CD4-positive, alpha-beta T cell treated with Interleukin-15 for 4 hours (primary cell): ENCODE data around the gene SCAMP2.

ENCODE experiments used
- DNase-seq: peaks from one replicate; pipeline ENCODE4 v3.0.0-alpha.2; 2020; ENCODE audit warnings: low spot score

SCAMP2 gene

DNA sequence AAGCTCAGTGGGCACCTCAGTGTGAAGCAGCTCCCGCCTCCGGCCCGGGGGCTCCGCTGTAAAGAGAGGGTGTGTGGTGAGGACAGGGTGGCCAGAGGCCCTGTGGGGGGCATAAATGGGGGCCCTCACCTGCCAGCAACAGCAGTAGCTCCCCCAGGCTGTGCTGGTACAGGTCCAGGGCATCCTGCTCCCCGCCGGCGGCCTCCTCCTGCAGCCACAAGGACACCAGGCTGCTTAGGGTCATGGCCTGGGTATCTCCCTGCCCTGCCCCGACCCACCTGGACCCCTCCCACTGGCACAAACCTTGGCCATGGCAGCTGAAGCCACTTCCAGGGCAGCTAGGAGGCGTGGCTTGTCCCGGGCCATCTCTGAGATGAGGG lies 35.0 kb downstream of the SCAMP2 start:
- DNase-seq: no peak

GRCh38 chr15:74837482-74838136 lies 35.6 kb downstream of the SCAMP2 start:
- DNase-seq: no peak

DNA sequence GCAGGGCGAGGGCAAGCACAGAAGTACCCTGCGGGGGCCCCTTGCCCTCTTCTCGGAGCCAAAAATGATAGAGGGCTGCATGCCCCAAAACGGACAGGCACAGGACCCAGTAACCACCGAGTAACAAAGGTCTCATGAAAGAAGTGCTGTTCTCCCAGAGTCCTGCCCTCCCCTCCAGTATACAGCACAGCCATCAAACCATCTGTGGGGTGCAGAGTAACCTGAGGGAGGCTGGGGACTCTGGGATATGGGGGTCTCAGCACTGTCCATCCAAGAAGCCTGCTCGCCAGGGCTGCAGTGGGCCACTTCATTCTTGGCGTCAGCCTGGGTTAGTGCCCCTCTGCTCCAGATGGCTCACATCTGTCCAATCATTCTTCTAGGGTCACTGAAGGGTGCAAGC lies 36.3 kb downstream of the SCAMP2 start:
- no peak for DNase-seq

DNA sequence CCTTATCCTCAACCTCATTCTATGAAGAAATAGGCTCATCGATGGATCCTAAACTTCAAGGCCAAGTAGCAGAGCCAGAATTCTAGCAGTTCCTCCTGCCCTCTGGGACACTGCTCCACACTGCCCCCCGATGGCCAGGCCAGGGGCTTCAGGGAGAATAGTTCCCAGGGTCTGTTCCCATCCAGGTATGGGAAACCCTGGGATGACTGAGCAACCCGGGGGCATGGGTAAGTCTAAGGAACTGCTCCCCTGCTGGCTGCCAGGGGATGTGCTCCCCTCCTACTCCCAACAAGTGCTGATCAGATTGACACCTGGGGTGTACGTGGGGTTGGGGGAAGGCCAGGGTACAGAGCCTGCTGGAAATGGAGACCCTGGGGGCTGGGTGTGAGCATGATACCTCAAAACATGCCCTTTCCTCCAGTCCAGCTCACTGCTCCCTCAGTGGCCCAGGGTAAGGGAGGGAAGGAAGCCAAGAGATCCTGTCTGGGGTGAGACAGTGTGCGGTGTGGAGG lies 37.8 kb downstream of the SCAMP2 start:
- peak; percentile 47 for DNase-seq

DNA sequence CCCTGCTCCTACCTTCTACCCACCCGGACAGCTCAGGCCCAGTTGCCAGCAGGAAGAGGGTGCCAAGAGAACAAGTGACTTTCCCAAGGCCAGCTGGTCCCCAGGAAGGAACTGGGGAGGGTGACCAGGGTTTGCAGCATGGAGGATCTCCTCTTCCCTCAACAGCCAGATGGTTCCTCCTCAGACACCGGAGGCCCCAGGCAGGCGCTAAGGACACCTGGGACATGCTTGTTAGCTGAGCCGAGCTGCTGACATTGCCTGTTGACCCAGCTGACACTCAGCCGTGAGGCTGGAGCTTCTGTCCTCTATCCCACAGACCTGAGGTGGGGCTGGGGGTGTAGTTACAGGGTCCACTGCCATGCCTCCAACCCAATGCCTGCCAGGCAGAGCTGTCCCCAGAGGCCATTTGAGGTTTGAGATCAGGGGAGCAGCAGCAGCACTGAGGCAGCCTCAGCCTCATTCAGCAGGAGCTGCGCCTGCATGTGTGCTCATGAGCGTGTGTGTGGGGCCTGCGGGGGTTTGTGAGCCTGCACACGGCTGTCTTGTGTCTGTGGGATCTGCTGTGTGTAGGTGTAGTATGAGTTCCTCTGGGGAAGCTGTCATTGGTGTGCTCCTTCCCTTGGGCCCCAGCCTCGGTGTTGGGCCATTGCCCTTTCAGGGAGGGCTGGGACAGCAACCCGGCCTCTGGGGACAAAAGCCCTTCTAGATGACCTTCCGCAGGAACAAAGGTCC lies 39.6 kb downstream of the SCAMP2 start:
- no peak for DNase-seq

- DNase-seq: no peak
Measured at GRCh38 chr15:74832826-74833225, 40.3 kb downstream of the SCAMP2 start.

- DNase-seq: no peak
Measured at GRCh38 chr15:74831813-74832495, 41.2 kb downstream of the SCAMP2 start.

DNA sequence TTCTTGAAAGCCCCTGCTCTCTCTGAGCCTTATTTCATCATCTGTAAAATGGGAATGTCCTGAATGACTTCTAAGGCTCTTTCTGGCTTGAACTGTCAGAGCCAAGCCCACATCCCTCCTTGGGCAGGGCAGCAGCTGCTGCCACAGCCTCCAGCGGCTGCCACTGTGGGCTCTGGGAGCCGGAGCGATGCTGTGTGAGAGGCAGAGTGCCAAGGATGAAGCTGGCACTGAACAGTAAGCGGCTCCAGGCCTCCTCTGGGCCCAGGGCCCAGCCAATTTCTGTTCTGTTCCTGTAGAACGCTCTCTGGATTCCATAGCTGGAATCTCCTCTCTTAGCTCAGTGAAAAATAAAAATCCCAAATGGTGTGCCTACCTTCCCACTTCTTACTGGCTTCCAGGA lies 42.3 kb downstream of the SCAMP2 start:
- no peak for DNase-seq

DNA sequence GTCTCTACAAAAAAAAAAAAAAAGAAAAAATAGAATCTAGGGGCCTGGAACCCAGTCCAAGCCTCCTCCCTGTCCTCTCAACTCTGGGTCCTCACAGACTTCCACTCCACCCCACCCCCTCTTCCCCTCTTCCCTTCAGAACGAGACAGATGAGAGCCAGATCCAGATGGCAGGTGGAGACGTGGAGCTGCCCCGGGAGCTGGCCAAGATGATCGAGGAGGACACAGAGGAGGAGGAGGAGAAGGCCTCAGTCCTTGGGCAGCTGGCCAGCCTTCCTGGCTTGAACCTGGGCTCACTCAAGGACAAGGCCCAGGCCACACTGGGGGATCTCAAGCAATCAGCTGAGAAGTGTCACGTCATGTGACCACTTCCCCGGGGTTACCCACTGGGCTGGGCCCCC lies 43.2 kb downstream of the SCAMP2 start:
- DNase-seq: no peak

- no peak for DNase-seq
Measured at GRCh38 chr15:74829486-74829885, 43.7 kb downstream of the SCAMP2 start.

DNA sequence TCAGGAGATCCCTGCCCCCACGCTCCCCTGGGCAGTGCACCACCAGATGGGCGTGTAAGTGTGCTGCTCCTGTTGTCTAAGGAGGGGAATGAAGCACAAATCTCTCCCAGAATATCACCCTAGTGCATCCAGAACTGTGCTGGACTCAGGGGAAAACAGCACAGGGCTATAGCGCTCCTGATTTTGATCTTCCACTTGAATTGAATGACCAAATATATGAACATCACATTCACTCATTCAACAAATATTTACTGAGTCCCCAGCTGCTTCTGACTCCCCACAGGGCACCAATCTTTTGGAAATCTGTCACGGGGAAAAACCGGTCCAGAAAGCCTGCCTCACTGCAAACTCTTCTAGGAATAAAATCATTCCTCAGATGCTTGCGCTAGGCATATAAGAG lies 44.3 kb downstream of the SCAMP2 start:
- DNase-seq: no peak

- no peak for DNase-seq
Measured at GRCh38 chr15:74827614-74828013, 45.6 kb downstream of the SCAMP2 start.

- DNase-seq: no peak
Measured at GRCh38 chr15:74826921-74827320, 46.2 kb downstream of the SCAMP2 start.

DNA sequence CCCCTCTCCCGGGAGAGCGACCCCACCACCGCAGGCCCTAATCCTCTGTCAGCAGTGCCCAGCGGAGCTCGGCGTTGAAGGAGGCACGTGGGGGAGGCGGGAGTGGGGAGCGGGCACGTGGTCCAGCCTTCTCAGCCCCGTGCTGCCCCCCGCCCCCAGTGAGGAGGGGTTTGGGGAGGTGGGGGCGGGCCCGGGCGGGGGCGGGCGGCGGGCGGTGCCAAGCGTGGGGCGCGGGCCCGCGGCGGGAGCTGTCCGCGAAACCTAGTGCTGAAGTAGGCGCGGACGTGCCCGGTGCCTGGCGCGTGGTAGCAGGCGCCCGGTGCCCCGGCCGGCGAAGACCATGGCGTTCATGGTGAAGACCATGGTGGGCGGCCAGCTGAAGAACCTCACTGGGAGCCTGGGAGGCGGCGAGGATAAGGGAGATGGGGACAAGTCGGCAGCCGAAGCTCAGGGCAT lies 46.8 kb downstream of the SCAMP2 start, which contains the start of gene CPLX3:
TSS of gene CPLX3 (plus strand) at position 264 of the 456 bp plus-strand sequence. CDS start at position 341, 77 bp downstream.
- peak; percentile 36 for DNase-seq

GRCh38 chr15:74825866-74826265 lies 47.3 kb downstream of the SCAMP2 start:
- DNase-seq: no peak

DNA sequence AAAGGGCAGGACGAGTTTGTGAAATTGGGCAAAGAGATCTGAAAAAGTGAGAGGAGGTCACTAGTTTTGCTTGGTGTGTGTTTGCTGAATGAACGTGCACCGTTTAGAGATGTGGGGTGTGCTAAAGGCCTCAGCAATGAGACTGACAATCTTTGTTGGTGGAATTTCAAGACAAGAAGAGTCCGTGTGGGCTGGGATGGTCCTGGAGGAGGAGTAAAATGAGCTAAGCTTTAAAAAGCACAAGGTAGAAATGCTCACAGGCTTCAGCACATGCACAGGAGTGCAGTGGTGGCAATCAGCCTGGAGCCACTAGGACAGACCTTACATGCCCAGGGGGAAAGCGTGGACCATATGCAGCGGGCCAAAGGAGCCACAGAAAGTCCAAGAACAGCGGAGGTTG lies 48.2 kb downstream of the SCAMP2 start:
- DNase-seq: no peak

- DNase-seq: no peak
Measured at GRCh38 chr15:74823324-74823723, 49.8 kb downstream of the SCAMP2 start.

GRCh38 chr15:74822233-74822632 lies 50.9 kb downstream of the SCAMP2 start:
- DNase-seq: no peak

DNA sequence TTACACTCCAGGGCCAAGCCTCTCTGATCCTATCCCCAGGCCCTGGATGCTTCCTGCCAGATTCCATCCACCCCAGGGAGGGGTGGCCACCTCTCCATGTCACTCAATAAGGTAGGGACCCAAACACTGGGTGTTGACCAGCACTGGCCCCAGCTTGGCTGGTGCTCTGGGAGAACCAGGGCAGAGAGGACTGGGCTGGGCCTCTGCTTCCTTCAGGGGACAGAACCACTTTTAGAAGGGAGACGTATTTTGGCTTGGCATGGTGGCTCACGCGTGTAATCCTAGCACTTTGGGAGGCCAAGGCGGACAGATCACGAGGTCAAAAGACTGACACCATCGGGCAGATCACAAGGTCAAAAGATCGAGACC lies 51.4 kb downstream of the SCAMP2 start:
- no peak for DNase-seq

DNA sequence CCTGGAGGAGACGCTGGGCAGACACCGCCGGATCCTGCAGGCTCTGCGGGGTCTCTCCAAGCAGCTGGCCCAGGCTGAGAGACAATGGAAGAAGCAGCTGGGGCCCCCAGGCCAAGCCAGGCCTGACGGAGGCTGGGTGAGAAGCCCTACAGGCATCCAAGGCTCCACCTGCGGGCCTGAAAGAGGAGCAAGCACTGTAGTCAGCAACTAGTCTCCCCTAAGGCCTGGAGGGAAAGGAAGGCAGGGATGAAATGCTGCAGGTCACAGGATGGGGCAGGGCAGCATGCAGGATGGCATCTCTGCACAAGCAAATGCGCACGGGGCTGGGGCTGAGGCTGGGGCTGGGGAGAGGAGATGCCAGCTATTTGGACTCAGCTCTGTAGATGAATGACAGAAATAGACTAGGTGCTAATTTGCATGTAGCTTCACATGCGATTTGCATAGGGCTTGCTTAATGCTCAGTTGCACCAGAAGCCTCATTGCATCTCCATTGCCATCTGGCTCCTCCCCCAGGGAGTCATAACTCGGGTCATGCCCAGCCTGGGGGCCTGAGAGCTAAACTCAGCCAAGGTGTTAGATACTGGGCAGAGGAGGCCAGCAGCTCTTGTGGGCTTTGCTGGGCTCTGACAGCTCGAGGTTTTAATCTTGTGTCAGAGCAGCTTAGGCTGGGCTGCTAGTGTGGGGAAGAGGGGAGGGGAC lies 51.9 kb downstream of the SCAMP2 start:
- DNase-seq: no peak

DNA sequence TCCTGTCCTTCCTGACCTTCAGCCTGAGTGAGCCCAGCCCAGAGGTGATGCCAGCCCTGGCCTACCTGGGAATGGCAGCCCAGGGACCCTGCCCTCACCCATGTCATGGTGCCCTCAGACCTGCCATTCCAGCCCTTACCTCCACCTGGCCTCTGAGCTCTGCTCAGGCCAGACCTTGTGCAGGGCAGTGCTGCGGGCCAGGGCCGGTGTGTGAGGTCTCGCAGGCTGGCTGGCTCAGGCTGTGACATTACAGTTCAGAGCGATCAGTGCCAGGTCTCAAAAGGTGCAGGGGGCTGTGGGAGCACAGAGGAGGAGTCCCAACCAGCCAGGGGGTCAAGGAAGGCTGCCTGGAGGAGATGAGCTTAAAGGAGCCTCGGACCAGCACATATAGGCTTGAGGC lies 53.1 kb downstream of the SCAMP2 start:
- no peak for DNase-seq

DNA sequence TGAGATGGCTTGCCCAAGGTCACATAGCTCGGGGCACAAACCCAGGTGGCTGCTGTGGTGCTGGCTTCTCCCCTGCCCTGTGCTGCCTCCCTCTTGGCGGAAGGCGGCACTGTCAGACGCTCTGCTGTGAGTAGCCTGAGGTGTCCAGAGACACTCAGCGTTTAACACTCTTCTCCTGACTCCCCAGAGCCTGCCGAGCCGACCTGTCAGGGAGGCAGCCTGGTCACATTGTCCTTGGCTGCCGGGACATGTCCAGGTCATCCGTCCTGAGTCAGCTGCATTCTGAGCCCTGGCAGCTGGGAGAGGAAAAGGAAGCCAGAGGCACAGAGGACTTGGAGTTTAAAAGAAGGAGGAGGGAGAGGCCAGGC lies 55.8 kb downstream of the SCAMP2 start:
- DNase-seq: no peak
